Stimulated activated CD8-positive, alpha-beta memory T cell treated with anti-CD3 and anti-CD28 coated beads, Interleukin-12 subunit alpha, Interleukin-12 subunit beta, amount 100 ng/mL, for 4 hours (primary cell): ENCODE measurements around the gene FOXF1.

Source experiments
- DNase-seq: peaks from one replicate; pipeline ENCODE4 v3.0.0-alpha.2; 2020; ENCODE audit warnings: low read depth

FOXF1 gene

DNA sequence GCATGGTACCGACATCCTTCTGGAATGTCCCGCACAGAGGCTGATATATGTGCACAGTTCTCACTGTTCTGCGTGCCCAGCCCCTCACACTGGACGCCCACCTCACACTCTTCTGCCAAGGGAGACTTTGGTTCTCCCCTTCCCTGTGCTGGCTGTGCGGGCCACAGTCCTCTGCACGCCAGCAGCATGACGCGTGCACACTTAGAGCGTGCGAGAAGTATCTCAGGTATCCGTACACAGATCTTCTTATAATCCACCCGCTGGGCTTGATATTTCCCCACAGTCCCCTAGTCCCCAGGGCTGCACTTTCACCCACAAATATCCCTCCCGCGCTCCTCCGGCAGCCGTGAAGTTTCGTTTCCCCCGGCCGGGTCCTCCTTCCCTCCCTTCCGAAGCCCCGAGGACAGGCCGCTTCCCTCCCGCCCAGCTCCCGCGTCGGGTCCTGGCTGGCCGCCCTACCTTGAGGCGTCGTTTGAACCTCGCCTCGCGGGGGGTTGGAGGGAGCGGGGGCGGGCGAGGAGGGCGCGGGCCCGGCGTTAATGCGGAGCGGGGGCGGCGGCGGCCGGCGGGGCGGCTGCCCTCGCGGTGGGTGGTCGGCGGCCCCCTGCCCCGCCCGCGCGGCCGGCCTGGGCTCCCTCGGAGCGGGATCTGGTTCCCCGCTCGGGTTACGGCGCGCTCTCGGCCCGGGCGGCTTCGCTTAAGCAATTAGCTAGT lies 5.0 kb upstream of the FOXF1 start:
- no peak for DNase-seq

DNA sequence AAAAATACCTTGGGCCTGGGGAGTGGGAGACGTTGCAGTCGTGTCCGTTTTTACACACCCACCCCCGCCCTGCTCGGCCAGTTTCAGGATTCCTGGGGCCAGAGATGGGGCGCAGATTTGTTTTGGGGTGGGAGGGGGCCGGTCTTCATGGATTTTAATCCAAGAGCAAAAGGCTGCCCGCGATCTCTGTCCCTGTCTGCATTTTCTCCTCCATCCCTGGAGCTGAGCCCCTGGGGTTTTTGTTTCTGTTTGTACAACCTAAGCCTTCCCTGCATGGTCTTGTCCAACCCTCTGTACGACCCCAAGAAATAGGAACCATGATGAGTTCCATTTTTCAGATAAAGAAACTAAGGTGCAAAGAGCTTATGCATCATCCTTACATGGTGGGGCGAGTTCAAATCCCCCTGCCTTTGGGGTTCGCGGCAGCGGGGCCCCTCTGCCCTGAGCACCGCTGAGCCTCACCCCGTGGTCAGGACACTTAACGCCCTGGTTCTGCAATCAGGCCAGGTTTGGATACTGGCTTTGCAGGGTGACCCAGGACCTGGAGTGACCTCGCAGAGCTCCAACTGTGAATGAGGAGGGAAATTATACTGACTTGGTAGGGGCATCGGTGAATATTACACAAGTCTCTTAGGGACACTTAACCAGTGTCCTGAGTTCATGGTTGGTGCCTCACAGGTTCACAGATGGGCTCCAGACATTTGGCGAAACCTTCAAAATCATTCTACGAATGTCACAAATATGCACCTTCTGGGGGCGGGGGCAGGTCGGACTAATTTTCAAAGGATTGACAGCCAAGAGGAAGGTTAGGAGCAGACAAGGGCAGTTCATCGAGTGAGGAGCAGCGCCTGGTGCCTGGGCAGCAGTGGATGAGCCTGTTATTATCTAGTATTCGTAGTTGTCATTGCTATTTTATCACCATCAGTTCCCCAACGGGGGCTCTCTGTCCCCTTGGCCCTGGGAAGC lies 4.1 kb upstream of the FOXF1 start:
- no peak for DNase-seq

DNA sequence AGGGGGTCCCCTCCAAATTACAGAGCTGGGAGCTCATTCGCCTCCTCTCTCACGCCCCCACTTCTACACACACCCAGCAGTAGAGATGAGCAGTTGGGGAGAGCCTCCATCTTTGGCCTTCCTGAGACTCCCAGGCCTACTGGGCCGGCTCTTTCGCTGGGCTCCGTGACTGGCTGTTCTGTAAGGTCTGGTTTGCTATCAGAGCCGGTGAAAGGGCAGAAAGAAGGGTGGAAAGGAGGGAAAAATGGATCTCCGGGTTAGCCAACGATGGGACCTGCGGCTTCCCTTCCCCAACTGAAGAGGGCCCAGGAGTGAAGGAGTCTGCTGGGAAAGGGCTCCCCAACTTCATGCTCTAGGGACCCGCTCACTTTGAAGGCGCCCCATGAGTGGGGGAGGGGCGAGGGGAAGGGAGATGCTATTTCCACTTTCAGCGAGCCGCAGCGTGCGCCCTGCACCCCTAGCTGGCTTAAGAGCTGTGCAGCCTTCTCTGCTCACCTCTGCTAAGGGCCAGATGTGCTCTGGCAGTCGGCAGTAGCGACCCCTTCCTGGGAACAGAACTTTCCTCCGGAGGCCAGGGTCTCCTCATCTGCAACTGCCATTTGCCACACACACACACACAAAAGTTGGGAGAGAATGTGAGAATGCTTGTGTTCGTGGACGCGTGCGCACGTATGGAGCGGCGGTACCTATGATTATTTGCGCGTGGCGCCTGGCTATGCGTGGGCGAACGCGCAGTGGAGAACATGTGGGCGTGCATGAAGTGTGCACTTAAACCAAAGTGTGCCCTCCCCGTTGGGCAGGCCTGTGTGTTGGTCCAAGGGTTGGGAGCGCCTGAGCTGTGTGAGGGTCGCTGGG lies 2.9 kb upstream of the FOXF1 start:
- no peak for DNase-seq

DNA sequence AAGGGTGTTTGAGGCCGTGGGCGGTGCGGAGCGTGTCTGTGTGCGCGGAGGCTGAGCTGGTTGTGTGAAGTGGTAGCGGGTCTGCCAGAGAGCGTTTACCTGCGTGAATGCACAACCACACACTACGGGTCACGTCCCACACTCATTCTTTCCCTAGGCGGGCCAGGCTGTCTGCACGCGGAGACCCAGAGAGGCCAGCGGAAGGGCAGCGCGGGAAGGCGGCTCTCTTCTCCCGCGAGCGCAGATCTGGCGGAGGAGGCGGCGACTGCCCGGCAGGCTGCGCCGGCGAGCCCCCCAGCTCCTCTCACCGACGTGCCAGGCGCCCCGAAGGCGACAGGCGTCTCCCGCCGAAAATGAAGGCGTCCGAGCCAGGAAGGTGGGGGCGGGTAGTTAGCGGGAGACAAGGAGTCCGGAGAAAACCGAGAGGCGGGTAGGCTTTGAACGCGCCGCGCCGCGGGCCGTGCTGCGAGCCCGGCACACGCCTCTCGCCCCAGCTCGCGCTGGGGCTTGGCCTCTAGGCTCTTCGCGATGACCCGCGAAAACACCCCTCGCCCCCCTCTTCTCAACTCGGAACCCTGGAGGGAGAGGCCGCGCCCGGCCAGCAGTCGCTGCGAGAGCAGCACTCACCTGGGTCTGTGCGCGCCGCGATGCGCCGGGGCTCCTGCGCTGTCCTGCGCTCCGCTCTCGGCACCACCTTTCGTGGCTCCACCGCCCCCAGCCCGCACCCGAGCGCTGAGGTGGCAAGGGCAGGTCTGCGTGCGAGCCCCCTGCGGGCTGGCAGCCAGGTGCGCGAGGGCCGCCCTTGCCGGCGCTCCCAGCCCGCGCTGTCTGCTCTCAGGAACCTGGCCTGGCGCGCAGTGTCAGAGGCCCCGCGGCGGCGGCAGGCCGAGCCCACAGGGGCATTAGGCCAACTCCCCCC lies 2.0 kb upstream of the FOXF1 start:
- DNase-seq: no peak

DNA sequence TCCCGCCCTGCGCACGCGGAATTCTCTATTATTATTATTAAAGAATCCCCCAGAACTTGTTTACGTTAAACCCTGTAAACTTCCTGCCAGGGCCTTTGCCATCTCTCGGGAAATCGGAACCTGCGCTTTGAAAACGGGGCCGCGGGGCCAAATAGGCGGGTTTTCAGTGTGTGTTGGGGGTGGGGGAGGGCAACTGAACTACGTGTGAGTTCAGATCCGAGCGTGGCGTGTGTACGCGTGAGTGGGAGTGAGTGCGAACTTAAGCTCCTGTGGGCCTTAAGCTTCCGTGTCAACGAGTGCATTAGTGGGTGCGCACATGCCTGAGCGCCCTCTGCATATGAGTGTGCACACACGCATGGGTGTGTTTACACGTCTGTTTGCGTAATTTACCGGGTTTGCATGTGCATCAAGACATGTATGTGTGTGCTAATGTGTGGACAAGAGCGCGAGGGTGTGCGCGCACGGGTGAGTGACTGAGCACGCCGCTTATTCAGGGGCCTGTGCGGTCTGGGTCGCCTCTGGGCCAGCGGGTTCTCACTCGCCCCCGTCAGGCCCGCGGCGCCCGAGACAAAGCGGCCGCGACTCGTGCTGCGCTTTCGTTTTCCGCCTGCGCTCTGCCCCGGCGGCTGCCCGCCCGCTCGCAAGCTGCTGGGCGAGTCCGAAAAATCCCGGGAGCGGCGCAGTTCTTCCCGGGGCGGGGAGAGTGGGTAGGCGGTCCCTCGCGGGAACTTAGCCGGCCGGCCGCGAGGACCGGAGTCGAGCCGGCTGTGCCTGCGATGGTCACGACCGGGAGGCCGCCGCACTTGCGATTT lies 1.2 kb upstream of the FOXF1 start:
- DNase-seq: no peak

DNA sequence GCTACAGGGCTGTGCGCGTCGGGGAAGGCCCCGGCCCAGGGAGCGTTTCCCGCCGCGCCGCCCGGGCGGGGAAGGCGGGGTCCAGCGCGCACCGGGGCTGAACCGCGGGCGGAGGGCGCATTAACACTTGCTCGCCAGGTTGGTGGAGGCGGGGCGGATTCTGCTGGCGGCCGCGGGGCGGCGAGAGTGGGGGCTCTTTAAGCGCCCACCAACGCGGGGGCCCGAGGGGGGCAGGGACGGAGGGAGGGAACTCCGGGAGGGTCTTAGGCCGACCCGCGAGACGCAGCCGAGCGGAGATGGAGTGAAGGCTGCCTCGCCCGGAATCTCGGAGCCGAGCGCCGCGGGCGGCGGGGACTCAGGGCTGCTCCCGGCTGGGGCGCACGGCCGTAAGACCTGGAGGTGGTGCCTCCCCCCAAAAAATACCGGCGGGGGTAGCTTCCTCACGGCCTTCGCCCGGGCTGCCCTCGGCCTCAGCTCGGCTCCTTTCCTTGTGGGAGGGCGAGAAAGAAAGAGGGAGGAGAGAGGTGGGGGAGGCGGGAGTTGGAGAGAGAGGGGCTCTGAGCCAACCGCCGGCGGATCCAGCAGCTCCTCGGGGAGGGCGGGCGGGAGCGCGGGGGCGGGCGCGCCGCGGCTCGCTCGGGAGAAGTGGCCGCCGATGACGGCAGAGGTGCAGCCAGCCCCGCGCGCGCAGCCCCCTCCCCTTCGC lies 415 bp upstream of the FOXF1 start:
- no peak for DNase-seq

DNA sequence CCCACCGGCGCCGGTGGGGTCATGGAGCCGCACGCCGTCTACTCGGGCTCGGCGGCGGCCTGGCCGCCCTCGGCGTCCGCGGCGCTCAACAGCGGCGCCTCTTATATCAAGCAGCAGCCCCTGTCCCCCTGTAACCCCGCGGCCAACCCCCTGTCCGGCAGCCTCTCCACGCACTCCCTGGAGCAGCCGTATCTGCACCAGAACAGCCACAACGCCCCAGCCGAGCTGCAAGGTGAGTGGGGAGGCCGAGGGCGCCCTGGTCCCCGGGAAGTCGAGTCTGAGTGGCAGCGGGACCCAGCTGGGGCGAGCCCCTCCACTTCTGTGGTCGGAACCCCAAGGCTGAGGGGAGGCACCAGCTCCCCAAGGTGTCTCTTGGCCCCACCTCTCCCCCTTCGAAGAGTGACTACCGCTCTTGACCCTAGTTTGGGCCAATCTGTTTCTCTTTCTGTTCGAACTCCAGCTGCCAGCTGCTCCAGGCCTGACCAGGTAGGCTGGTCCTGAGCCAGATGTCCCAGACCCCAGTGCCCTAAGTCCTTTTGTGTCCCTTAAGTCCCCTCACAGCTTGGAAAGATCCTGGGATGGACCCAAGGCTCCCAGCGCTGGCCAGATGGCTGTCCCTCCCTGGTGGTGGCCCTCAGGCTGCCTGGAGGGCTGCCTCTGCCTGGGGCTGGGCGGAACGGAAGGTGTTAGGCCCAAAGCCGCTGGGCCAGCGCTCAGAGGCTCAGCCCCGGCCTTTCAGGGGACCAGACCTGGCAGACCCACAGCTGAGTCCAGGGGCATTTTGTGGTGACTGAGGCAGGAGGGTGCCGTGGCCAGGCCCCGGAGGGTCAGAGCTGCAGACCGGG lies 1.2 kb downstream of the FOXF1 start:
- DNase-seq: no peak

DNA sequence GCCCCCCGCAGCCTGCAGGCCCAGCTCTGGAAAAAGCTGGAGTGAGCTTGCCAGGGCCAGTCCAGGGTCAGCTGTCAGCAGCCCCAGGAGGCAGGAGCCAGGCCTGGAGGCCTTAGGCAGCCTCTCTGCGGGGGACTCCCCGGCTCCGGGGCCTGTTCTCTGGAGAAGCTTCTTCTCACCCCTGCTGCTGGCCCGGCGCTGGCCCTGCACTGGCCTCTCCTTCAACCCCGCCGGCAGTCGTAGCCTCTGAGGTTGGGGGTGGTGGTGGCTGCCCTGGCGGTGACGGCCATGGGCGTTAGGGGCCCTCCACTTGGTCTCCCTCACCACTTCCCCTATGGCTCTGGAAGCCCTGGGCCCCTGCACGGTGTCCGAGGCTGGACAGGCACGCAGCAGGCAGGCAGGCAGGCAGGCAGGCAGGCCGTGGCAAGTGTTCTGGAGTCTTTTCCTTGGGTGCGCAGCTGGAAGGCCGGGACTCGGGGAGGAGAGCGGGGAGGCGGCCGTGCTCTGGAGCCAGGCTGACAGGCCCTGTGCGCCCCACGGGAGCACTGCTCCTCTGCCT lies 2.1 kb downstream of the FOXF1 start:
- no peak for DNase-seq

DNA sequence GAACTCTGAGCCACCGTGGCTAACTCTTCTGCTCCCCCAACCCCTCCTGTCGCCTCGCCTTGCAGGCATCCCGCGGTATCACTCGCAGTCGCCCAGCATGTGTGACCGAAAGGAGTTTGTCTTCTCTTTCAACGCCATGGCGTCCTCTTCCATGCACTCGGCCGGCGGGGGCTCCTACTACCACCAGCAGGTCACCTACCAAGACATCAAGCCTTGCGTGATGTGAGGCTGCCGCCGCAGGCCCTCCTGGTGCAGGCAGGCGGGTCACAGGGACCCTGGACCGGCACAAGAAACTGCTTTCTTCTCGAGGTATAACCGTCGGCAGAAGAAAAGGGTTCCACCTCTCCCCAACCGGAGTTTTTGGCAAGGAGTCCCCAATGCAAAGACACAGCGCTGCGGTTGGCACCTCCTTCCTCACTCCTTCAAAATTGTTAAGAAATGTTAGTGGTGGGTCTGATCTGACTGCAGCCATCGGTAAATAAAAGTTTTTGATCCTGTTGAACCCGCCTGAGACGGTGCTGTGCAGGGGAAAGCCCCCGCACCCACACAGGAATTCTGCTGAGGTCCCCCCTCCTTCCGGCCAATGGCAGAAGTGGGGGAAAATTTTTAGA lies 2.6 kb downstream of the FOXF1 start:
- DNase-seq: no peak

DNA sequence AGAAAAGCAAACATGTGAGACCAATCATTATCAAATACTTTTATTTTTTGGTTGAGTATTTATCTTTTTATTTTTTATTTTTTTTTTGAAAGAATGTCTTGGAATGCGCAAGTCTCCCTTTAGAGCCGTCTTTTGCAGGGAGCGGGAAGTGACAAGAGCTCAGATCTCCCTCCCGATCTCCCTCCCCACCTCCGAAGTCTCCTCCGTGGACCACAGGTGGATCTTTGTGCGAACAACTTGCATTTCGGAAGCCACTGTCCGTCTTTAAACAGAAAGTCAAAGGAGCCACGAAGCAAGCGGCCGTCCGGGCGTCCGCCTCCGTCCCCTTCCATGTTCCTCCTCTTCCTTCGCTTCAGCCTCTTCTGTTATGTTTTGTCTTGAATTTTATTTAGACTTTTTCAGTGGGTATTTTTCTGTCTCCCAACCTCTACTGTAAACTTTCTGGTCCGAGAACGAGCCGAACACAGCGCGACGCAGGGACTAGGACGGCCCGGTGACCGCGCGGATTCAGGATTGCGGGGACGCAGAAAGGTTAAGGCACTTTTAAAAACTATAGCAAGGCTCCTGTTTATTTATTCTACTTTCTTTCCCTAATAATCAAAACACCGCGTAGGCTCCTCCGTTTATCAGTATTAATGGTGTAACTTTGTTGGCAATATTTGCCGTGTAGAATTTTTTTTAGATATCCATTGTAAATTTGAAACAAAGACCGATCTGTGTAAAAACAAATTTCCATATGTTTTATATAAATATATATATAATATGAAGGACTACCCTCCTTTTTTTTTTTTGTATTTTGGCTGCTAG lies 3.3 kb downstream of the FOXF1 start:
- no peak for DNase-seq

DNA sequence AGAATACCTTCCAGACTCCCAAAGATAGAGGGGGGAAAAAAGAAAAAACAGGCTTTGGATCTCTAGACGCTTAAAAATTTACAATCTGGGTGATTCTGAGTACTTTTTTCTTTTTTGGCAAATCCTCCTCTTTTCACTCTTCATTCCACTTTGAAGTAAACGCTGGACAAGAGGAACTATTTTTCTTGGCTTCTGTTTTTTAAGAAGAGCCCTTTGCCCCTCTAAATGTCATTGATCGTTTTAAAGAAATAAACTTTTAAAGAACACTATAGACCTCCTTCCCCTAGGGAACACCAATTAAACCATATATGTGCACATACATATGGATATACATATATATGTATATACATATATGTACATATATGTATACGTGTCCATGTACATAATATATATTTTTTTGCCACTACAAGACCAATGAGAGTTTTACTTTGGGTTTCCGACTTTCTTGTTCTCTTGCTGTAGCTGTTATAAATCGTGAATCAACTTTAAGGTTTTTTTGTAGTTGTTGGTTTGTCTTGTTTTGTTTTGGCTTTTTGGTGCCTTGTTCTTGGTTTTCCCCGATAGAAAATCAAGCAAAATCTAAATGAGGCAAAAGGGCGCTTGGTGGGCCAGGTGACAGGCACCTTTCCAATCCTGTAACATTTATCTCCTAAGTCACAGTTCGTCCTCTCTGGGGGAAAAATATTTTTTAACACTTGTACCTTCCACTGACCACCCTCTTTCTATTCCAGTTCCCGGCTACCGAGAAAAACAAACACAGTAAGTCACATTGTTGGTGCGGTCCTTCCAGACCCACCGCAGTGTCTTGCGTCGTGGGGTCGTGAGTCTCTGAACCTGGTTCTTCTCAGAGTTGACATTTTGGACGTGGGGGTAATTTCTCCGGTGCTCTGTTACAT lies 4.4 kb downstream of the FOXF1 start:
- DNase-seq: no peak

DNA sequence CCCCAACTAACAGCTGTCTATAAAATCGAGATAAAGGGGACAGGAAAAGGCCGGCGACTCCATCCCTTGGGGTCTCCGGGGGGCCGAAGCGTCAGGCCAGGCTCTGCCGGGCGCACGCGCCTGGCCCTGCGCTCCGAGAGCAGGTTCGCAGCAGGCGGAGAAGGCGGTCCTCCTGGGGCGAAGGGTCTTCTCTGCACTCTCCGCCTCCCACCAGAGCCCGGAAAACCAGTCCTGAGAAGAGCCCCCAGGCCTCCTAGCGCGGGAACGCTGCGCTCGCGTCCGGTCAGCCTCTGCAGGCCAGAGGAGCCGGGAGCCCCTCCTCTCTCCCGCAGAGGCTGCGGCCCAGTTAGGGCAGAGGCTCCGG lies 5.1 kb downstream of the FOXF1 start:
- DNase-seq: no peak

DNA sequence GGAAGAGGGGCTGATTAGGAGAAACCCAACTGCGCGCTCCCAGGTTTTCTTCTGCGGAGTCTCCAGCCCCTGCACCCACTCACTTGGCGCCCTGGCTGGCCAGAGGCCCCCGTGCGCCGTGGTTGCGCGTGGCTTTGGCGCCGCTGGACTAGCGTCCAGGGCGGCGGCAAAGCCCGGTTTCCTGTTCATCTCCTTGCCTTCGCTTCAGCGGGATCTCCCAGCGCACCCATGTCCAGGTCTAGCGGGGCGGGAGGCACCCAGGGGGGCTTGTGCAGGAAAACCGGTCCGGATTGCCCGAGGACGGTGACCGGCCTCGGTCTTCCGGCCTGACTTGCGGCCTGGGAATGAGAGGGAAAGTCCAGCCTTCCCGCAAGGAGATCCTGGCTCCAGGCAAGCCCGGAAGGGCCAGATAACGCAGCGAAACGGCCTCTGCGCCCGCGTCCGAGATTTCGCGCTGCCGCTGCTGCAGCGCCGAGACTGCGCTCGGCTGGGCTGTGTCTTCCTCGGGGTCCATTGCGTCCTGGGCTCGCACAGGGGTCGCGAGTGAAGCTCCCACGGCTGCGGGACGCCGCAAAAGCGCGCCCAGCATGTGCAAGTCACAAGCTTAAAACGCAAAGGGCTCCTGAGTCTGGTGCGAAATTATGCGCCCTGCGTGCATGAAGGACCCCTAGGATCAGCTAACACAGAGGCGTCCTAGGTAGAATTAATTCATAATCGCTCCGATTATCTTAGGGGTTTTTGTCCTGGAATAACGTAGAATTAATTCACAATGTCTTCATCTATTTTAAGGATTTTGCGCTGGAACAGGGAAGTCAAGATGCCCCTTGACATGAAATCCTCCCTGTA lies 5.7 kb downstream of the FOXF1 start:
- no peak for DNase-seq

DNA sequence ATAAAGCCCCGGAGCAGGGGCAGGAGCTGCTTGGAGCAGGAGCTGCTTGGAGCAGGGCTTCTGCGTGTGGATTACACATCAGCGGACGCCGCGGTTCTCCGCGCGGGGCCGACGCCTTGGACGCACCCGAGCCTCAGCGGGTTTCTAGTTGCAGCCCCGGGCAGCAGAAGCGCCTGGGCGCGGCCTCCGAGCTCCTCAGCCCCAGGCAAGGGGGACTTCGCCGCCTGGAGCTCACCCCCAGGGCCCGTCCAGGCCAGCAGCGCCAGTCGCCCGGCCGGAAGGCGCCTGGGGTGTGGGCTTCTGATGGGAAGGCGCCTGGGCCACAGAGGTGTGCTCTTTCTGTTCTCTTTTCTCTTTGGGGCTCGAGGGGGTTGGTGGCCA lies 6.3 kb downstream of the FOXF1 start:
- DNase-seq: no peak

DNA sequence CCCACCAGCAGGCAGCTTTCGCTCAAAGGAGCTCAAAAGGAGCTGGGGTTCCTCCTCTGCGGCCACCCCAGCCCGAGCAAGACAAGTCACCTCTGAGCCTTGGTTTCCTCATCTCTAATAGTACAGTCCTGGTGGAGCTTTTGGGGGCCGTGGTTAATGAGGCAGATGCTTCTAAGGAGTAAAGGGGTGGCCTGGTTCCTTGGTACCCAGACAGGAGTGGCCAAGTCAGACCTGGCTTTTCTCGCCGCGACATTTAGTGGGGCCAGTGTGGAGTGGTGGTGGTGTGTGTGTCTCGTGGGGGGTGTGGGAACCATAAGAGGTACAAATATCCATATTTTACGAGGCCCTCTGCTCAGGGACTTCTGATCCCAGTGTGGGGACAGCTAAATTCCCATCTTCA lies 6.7 kb downstream of the FOXF1 start:
- DNase-seq: no peak
